NCI-H748 (cell line): ENCODE measurements around the gene SLC50A1.
A peak's percentile ranks its signal among the peaks of the same experiment; 100 is the strongest.
"Not testable (repeated sequence)": the region's sequence is repeated elsewhere in the genome, so short reads cannot be mapped to it uniquely, and the experiment has no call there.

ENCODE experiments used
- DNase-seq: peaks from one replicate; lab custom pipeline; 2025; ENCODE audit not compliant: unreplicated experiment; lab: John Stamatoyannopoulos, UW

The SLC50A1 gene

DNA sequence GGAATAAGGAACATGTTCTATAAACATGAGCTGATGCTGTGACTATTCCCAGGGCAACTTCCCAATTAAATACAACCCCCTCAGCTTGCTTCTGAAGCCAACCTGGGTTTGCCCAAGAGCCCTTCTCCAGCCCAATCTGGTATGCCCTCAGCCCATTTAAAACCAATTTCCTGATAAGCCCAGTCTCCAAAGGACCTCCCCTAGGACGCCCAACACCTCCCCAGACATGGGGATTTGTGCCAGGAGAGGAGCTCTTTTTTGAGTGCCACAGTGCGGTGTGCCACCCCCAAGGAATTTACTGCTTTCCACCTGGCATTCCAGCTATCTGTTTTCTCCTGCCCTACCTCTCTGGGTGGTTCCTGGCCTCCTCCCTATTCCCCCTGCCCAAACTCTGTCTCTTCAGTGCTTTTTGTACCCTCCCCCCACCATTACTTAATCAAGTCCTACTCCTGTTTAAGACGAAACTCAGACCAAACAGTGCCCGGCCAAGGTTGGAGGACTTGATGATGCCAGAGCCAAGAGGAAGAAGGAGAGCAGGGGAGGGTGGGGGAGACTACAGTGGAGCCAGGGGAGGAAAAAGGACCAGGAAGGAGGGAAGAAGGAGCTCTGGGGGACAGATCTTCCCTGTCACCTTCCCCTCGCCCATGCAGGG lies 19.4 kb upstream of the SLC50A1 start:
- no peak for DNase-seq

GRCh38 chr1:155117610-155118009 lies 18.0 kb upstream of the SLC50A1 start:
- DNase-seq = peak; percentile 76

GRCh38 chr1:155118090-155118489 lies 17.6 kb upstream of the SLC50A1 start:
- DNase-seq = not testable (repeated sequence)

GRCh38 chr1:155120253-155120652 lies 15.4 kb upstream of the SLC50A1 start:
- no peak for DNase-seq

DNA sequence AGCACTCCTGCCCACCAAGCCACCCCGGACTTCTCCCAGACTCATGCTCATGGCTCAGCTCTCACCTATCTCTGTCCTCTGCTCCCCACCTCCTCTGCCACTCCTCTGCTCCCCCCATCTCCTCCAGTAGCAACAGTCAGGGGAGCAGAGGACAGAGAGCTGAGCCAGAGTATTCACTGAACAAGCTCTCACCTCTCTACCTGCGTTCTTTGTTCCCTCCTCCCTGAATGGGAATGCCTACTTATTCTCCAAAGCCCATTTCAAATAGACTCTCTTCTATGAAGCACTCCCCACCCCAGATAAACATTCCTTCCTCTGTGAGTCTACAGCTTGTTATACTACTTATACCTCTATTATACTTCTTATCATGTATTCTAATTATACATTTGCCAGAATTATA lies 14.4 kb upstream of the SLC50A1 start:
- DNase-seq = no peak

- DNase-seq = no peak
Observed at GRCh38 chr1:155122308-155122707, 13.3 kb upstream of the SLC50A1 start.

GRCh38 chr1:155123801-155124200 lies 11.9 kb upstream of the SLC50A1 start:
- DNase-seq = no peak

DNA sequence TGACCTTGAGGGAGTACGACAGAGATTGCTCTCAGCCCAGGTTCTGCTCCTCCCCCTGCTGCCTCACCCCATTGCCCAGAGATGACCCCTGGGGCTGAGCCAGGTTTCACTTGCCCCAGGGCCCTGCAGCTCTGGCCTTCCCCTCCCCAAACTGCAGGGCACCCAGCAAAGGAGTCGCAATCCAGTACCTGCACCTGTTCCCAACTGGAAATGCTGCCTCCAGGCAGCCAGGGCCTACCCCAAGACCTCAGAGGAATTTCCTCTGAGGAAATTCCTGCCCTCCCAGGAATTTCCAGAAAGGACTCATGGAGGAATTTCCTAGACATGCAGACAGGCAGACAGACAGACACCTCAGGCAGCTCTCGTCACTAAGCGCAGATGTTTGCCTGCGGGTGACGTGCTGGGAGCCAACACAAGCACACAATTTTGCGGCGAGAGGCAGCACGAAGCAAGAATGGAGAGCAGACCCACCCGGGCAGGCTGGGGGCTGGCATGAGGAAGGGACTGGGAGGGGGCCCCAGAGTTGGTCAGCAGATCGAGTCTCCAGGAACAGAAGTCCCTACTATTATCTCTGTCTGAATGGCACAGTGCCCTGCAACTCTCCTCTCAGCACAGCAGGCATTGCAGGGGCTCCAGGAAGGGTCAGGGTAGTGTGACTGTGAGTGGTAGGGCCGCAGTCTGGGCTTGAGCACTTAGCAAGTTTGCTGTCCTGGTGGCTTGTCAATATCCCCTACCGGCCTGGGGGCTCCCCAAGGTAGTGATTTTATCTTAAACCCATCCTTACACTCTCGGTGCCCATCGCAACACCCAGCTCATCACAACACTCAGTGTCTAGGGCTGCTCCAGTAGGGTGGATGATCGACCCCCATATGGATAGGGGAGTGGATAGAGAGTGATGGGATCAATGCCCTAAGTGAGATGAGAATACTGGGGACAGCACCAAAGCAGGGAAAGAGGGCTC lies 10.9 kb upstream of the SLC50A1 start:
- no peak for DNase-seq

DNA sequence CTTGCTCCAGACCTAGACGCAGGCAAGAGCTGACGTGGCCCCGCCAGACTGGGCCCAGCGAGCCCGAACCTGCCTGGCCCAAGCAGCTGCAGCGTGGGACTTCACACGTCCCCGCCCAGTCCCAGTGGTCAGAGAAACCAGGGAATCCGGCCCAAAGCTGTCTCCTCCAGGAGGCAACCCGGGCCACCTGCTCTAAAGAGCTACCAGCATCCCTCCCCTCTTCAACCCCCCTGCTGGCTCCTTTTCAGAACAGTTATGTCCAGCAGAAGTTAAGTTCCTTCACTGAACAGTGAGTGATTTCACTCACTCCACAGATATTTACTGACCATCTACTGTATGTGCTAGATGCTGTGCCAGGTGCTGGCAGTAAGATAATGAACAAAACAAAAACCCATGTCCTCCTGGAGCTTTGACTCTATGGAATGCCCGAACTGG lies 10.1 kb upstream of the SLC50A1 start:
- DNase-seq = no peak

DNA sequence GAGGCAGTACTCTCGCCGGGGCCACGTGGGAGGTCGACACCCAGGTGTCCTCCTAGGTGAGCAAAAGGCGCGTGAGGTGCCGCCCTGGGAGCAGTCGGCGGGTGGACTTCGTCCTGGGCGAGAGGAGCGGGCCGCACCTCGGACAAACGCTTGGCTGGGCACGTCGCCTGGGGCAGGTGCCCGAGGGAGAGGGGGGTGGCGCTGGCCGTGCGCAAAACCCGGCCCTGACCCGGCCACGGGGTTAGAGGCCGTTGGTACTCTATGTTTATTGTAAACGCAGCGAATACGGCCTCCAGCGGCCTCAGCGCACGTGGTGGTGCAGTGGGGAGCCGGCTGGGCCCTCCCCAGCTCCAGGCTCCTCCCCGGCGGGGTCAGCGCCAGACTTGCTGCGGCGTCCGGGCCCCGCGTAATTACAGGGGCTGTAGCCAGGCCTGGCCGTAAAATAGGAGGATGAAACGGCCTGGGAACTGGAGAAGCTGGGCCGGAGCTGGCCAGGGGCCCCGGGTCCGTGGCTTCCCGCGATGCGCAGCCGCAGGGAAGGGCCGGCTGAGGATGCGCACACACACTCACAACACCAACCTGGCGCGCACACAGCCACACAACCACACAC lies 9.6 kb upstream of the SLC50A1 start:
- peak; percentile 64 for DNase-seq

DNA sequence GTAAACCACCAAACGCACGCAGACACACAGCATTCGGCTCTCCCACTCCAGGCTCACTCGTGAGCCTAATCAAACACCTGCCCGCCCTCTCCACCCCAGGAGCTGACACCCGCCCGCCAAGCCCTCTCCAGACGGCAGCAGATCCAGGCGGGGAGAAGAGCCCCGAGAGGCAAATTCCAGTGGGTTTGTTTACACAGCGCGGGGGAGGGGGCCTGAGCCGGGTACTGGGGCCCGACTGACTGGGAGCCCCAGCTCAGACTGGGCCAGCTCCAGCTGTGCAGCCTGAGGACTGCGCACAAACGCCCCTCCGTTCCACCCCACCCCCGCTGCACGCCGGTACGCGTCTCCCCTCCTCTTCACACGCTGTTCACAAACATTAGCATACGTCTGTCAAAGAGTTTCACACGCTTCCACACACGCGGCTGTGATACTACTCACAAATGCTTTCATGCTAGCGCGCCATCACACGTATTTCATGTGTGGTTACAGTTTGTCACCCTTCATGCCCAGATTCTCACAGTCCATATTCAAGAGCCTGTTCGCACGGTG lies 9.0 kb upstream of the SLC50A1 start:
- peak; percentile 70 for DNase-seq

DNA sequence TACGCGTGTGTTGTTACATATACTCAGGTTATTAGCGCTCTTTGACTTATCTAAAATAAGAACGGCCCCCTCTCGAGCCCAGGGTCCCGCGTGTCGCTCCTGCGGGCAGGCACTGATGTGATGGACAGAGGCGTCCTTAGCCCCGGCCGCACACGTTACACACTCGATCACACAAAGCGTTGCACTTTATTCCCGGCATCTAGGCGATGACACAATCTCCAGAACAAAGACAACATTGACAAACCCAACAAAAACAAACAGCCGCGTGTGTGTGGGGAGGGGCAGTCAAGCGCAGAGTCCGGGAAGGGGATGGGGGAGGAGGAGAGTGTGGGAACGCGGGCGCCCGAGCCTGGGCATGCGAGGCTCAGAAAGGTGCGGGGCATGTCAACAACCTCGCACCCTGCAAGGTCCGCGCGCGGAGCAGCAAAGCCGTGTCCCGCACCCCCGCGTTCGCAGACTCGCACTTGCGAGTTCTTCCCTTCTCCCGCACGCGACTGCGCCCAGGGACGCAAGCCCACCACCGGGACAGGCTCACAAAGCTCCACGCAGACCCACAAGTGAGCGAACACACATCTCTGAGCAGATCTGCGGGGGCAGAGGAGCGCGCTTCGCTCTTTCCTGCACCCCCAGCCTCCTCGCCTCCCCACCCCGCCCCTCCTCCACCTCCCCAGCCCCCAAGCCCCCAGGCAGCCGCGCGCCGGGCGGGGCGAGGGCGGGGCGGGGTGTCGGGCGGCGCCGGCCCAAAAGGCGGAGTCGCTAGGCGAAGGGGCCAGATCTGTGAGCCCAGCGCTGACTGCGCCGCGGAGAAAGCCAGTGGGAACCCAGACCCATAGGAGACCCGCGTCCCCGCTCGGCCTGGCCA lies 8.3 kb upstream of the SLC50A1 start, which contains the start of gene EFNA1:
Gene EFNA1 (plus strand): TSS at position 772 of the 862 bp plus-strand sequence. CDS start 102 bp downstream, outside the sequence.
- DNase-seq = peak; percentile 76

GRCh38 chr1:155127967-155128754 lies 7.5 kb upstream of the SLC50A1 start:
- DNase-seq = no peak

GRCh38 chr1:155128755-155129473 lies 6.7 kb upstream of the SLC50A1 start:
- DNase-seq = no peak

DNA sequence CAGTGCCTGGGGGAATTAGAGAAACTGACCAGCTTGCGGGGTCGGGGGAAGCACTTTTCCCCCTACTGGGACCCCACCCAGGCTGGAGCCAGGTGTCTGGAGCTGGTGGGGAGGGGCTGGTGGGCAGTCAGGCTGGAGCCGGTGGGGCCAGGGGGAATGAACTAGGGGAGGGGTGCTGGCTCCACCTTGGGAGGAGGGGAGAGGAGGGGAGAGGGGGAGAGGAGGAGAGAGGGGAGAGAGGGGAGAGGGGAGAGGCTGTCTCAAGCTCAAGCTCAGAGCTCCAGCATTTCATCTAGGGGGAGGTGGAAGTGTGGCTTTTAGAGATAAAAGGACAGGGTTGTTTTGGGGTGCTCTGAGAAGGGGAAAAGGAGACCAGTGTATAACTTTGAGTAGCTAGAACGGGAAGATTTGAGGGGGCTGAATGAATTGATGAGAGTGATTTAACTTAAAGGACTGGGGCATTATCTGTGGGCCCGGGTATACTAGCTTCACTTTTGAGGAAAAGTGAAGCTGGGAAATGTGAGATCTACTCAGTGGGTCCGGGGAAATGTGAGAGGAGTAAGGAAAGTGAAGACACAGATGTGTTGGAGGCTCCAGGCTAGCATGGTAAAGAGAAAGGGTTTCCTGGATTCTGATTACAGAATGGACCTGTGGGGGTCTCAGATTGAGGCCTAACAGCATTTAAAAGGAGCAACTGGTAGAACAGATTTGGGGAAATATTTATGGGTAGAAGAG lies 5.2 kb upstream of the SLC50A1 start:
- no peak for DNase-seq

DNA sequence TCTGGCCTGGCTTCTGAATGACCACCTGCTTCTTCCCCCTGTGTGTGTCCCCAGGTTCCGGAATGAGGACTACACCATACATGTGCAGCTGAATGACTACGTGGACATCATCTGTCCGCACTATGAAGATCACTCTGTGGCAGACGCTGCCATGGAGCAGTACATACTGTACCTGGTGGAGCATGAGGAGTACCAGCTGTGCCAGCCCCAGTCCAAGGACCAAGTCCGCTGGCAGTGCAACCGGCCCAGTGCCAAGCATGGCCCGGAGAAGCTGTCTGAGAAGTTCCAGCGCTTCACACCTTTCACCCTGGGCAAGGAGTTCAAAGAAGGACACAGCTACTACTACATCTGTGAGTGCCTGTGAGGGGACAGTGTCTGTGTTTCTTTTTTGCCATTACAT lies 4.4 kb upstream of the SLC50A1 start:
- DNase-seq = no peak

DNA sequence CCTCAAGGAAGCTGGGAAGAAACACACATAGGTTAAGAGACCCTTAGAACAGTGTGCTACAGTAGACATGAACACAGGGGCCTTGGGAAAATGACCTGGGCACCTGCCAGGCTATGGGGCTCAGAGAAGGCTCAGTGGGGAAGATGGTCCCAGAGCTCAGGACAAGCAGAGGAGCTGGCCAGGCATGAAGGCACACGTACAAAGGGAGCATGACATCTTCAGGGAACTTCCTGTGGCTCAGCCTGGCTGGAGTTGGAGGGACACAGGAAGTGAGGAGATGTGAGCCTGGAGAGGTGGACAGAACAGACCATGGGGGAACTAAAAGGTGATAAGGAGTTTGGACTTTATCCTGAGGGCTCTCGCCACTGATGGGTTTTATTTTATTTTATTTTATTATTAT lies 3.8 kb upstream of the SLC50A1 start:
- DNase-seq = no peak

DNA sequence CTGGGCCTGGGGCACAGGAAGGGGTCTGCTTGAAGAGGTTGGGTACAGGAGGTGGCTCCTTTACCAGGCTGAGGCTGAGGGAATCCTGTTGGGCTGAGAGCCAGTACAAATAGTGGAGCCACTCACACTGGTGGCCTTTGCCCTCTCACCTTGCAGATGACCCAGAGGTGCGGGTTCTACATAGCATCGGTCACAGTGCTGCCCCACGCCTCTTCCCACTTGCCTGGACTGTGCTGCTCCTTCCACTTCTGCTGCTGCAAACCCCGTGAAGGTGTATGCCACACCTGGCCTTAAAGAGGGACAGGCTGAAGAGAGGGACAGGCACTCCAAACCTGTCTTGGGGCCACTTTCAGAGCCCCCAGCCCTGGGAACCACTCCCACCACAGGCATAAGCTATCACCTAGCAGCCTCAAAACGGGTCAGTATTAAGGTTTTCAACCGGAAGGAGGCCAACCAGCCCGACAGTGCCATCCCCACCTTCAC lies 1.8 kb upstream of the SLC50A1 start:
- no peak for DNase-seq
